ENCODE measurements around the gene AP2S1. TPM values are rescaled to one million over a fixed set of nuclear protein-coding genes. Genes with fewer than 3 reads are reported as not detected.

AP2S1 gene
- total RNA-seq, 4 donors from 2014 or later: 96.6 to 166 (median 132) TPM

- no peak for DNase-seq (ENCODE audit: low spot score)
- TF ChIP-seq CTCF (IDR thresholded peaks at IDR 0.05): no peak
- no peak for ATAC-seq (ENCODE audit: low FRiP score)
Observed at GRCh38 chr19:46866407-46867136, 15.9 kb upstream of the AP2S1 start.

GRCh38 chr19:46863818-46864629 is 13.4 kb upstream of the AP2S1 start:
- no peak for DNase-seq (ENCODE audit: low spot score)
- no peak for ATAC-seq (ENCODE audit: low FRiP score)
- TF ChIP-seq CTCF (IDR thresholded peaks at IDR 0.05): no peak

GRCh38 chr19:46862974-46863632 is 12.5 kb upstream of the AP2S1 start:
- DNase-seq (ENCODE audit: low spot score) (no peak), ATAC-seq (ENCODE audit: low FRiP score) (no peak)
- no peak for TF ChIP-seq CTCF (IDR thresholded peaks at IDR 0.05)

- no peak for ATAC-seq (ENCODE audit: low FRiP score)
- no peak for DNase-seq (ENCODE audit: low spot score)
- no peak for TF ChIP-seq CTCF (IDR thresholded peaks at IDR 0.05)
Observed at GRCh38 chr19:46862503-46862834, 11.8 kb upstream of the AP2S1 start.

- no peak for TF ChIP-seq CTCF (IDR thresholded peaks at IDR 0.05)
- DNase-seq (ENCODE audit: low spot score) (no peak), ATAC-seq (ENCODE audit: low FRiP score) (no peak)
Observed at GRCh38 chr19:46861691-46862502, 11.3 kb upstream of the AP2S1 start.

GRCh38 chr19:46860846-46861690 is 10.4 kb upstream of the AP2S1 start, which contains the start of gene ARHGAP35:
Gene ARHGAP35, plus strand, starts transcription at chr19:46860997. Its CDS starts 57,679 bp downstream, at chr19:46918676.
- DNase-seq (ENCODE audit: low spot score) (no peak), ATAC-seq (ENCODE audit: low FRiP score) (peak; percentile 42)
- TF ChIP-seq CTCF (IDR thresholded peaks at IDR 0.05): no peak
